GM12878 (cell line): ENCODE measurements around the gene ACVR1B. TPM values are rescaled to one million over a fixed set of nuclear protein-coding genes. Genes with fewer than 3 reads are reported as not detected.
A peak's percentile ranks its signal among the peaks of the same experiment; 100 is the strongest.

Experiments
- ATAC-seq: fragments of 200-7000 bp; cut with Tn5 transposase; 3 replicates; pipeline ENCODE4 v1.9.1; 2020; ENCODE audit warnings: mild to moderate bottlenecking, moderate library complexity
- BruUV-seq: library from RNA; stranded (reverse); fragments of 400-500 nt; replicated peaks from 2 replicates; lab custom pipeline; 2021; lab: Mats Ljungman, UMichigan
- CTCF ChIA-PET: fragments of 300-600 bp; sonication (Branson Sonifier 250); formaldehyde crosslinking; extraction: SDS; loops from one replicate; lab custom pipeline; 2021; ENCODE audit warnings: inconsistent platforms; lab: Yijun Ruan, JAX
- POLR2A ChIA-PET: fragments of 350-600 bp; formaldehyde crosslinking; extraction: SDS; loops from one replicate; lab custom pipeline; 2021; ENCODE audit warnings: inconsistent platforms; lab: Charles Lee
- RAD21 ChIA-PET: fragments of 300-600 bp; sonication (Branson Sonifier 250); formaldehyde crosslinking; loops from one replicate; lab custom pipeline; 2023; ENCODE audit warnings: antibody characterized with exemption; ENCODE audit not compliant: unreplicated experiment; lab: Charles Lee
- SMC1A ChIA-PET: fragments of 300-600 bp; sonication (Branson Sonifier 250); formaldehyde crosslinking; loops from one replicate; lab custom pipeline; 2023; ENCODE audit not compliant: unreplicated experiment, uncharacterized antibody; lab: Charles Lee
- DNase-seq: peaks from one replicate; pipeline ENCODE4 v3.0.0-alpha.2; 2011; ENCODE audit warnings: low read depth, low spot score
- FAIRE-seq: peaks from 3 replicates; lab custom pipeline; 2011; peaks lifted over from hg19 to GRCh38; lab: Jason Lieb, UNC
- H2AFZ ChIP-seq: 2 replicates; pipeline ENCODE4 v1.6.0; 2011; ENCODE audit warnings: low read depth, low read length, control low read depth; ENCODE audit not compliant: control insufficient read depth
- H3K27ac ChIP-seq: 2 replicates; pipeline ENCODE4 v1.5.1; 2011; ENCODE audit warnings: control low read depth; ENCODE audit not compliant: control insufficient read depth, insufficient read depth
- H3K27me3 ChIP-seq, 2 experiments: replicated peaks in 1 of 2; 2 replicates each; pipeline versions ENCODE4 v1.6.0 to v1.6.1; 2011; ENCODE audit warnings: low read length in 1 of 2; ENCODE audit not compliant: control insufficient read depth in 2 of 2, insufficient read depth in 2 of 2
- H3K36me3 ChIP-seq, 2 experiments: 2 replicates each; pipeline ENCODE4 v1.5.1; 2011; ENCODE audit warnings: low read length in 1 of 2; ENCODE audit not compliant: control insufficient read depth in 2 of 2, insufficient read depth in 2 of 2
- H3K4me1 ChIP-seq: 2 replicates; pipeline ENCODE4 v1.6.1; 2011; ENCODE audit warnings: mild to moderate bottlenecking, low read length, moderate library complexity, mixed read lengths; ENCODE audit not compliant: control insufficient read depth, insufficient read depth
- H3K4me2 ChIP-seq: 2 replicates; pipeline ENCODE4 v1.6.0; 2011; ENCODE audit warnings: control low read depth; ENCODE audit not compliant: control insufficient read depth, insufficient read depth
- H3K4me3 ChIP-seq: fragments of 200-600 bp; sonication (generic); 2 replicates; pipeline ENCODE4 v1.5.1; 2016
- H3K79me2 ChIP-seq: 2 replicates; pipeline ENCODE4 v1.6.0; 2011; ENCODE audit warnings: low read length; ENCODE audit not compliant: control insufficient read depth, insufficient read depth
- H3K9ac ChIP-seq: 2 replicates; pipeline ENCODE4 v1.8.0; 2011; ENCODE audit warnings: low read length, control low read depth, mixed read lengths; ENCODE audit not compliant: control insufficient read depth, insufficient read depth
- H3K9me3 ChIP-seq: replicated peaks from 3 replicates; pipeline ENCODE4 v1.5.1; 2011; ENCODE audit warnings: mild to moderate bottlenecking, low read length; ENCODE audit not compliant: control insufficient read depth, insufficient read depth
- H4K20me1 ChIP-seq: 2 replicates; pipeline ENCODE4 v1.6.0; 2011; ENCODE audit not compliant: control insufficient read depth, insufficient read depth
- ASH2L ChIP-seq: fragments of 300-600, 200-600 bp; sonication (generic); IDR thresholded peaks from 2 replicates; pipeline ENCODE4 v1.6.1; 2017; ENCODE audit warnings: low read depth, mild to moderate bottlenecking, borderline replicate concordance
- ATF7 ChIP-seq: fragments of 450-650 bp; IDR thresholded peaks from 2 replicates; pipeline ENCODE4 v1.6.1; 2016; ENCODE audit warnings: low read depth, mild to moderate bottlenecking
- BACH1 ChIP-seq: fragments of 450-650 bp; IDR thresholded peaks from 2 replicates; pipeline ENCODE4 v1.6.1; 2017; ENCODE audit warnings: mild to moderate bottlenecking, borderline replicate concordance
- BMI1 ChIP-seq: fragments of 450-650 bp; IDR thresholded peaks from 2 replicates; pipeline ENCODE4 v1.6.1; 2016; ENCODE audit warnings: mild to moderate bottlenecking, moderate library complexity, borderline replicate concordance
- JUNB ChIP-seq: IDR thresholded peaks from 2 replicates; pipeline ENCODE4 v1.6.1; 2016; ENCODE audit warnings: antibody characterized with exemption, mild to moderate bottlenecking
- JUND ChIP-seq: IDR thresholded peaks from 2 replicates; pipeline ENCODE4 v1.6.1; 2012; ENCODE audit warnings: low read depth, mild to moderate bottlenecking, low read length, improper control_type of control experiment, moderate library complexity
- NFYA ChIP-seq: IDR thresholded peaks from 2 replicates; pipeline ENCODE4 v1.6.1; 2011; ENCODE audit warnings: low read depth, mild to moderate bottlenecking, low read length, improper control_type of control experiment, borderline replicate concordance
- NR2F1 ChIP-seq: fragments of 450-650 bp; conservative IDR thresholded peaks from 2 replicates; pipeline ENCODE4 v1.6.1; 2017; ENCODE audit warnings: mild to moderate bottlenecking
- RAD51 ChIP-seq: fragments of 450-650 bp; IDR thresholded peaks from 2 replicates; pipeline ENCODE4 v1.6.1; 2016; ENCODE audit warnings: moderate library complexity, mild to moderate bottlenecking, inconsistent platforms
- TAF1 ChIP-seq: IDR thresholded peaks from 2 replicates; pipeline ENCODE4 v1.6.1; 2011; ENCODE audit warnings: mild to moderate bottlenecking, low read depth, low read length, borderline replicate concordance
- ZNF622 ChIP-seq: fragments of 450-650 bp; IDR thresholded peaks from 2 replicates; pipeline ENCODE4 v1.6.1; 2017; ENCODE audit warnings: mild to moderate bottlenecking, inconsistent platforms
- WGBS: methylation state at CpG from one replicate; pipeline ENCODE4 v1.1.6; 2016; ENCODE audit warnings: low lambda C conversion rate; ENCODE audit not compliant: insufficient replicate concordance, insufficient coverage; ENCODE audit errors: missing lambda C conversion rate; 5-methylcytosine and 5-hydroxymethylcytosine counted together
- in situ Hi-C: fragments of 300-500 bp; cut with MboI; formaldehyde crosslinking; loops from 9 replicates; pipeline ENCODE4 v1.14.3; 2018; ENCODE audit warnings: mixed read lengths
- intact Hi-C: fragments of 100-400 bp; cut with micrococcal nuclease; formaldehyde crosslinking; loops from one replicate; pipeline ENCODE4 v1.14.2; 2022; ENCODE audit not compliant: unreplicated experiment
- polyA plus RNA-seq, 11 experiments: library from polyadenylated mRNA; depleted of rRNA in 4 of 11; unstranded in 6 of 11; stranded (reverse) in 5 of 11; fragments of >200 nt; fragmentation: Nextera tagmentation in 4 of 11; fragmentation: Illumina TruSeq in 1 of 11; extraction: Ambion mirVana in 4 of 11; extraction: Trizol in 1 of 11; gene quantifications; 1 replicate in 1 of 11; 2 replicates in 10 of 11; pipeline versions ENCODE4 v1.2.1 to v1.2.3, GENCODE V29; 2011 to 2016; ENCODE audit warnings: inconsistent platforms in 2 of 11, missing spikeins in 2 of 11, low read depth in 1 of 11
- total RNA-seq, 4 experiments: library from RNA; depleted of rRNA in 3 of 4; stranded (reverse); fragments of >200 nt in 3 of 4; fragmentation: Illumina TruSeq in 1 of 4; extraction: Trizol in 1 of 4; gene quantifications; 2 replicates each; pipeline versions ENCODE4 v1.2.1 to v1.2.3, GENCODE V29; 2013 to 2021
- TF ChIP-seq, protein P1 (sequence below): fragments of 450-650 bp; IDR thresholded peaks from 2 replicates; pipeline ENCODE4 v1.6.1; 2016; ENCODE audit warnings: mild to moderate bottlenecking, moderate library complexity, borderline replicate concordance
- TF ChIP-seq, protein P2 (sequence below): IDR thresholded peaks from 2 replicates; pipeline ENCODE4 v1.6.1; 2012; ENCODE audit warnings: low read depth, low read length, improper control_type of control experiment
- TF ChIP-seq, protein P3 (sequence below): IDR thresholded peaks from 2 replicates; pipeline ENCODE4 v1.6.1; 2011; ENCODE audit warnings: mild to moderate bottlenecking, low read depth, low read length, moderate library complexity; ENCODE audit not compliant: insufficient replicate concordance
- TF ChIP-seq, protein P4 (sequence below): IDR thresholded peaks from 2 replicates; pipeline ENCODE4 v1.6.1; 2011; ENCODE audit warnings: borderline replicate concordance, low read depth, mild to moderate bottlenecking, moderate library complexity, mixed read lengths, low read length; ENCODE audit not compliant: insufficient read depth; ENCODE audit errors: extremely low read length

ACVR1B gene
- total and polyA plus RNA-seq, 10 of the 15 experiments (the other 5 are each of a cell fraction or from before 2014, with no cell fraction given), result 0.02 to 0.69 (median 0.16) TPM; not detected in 2

DNA sequence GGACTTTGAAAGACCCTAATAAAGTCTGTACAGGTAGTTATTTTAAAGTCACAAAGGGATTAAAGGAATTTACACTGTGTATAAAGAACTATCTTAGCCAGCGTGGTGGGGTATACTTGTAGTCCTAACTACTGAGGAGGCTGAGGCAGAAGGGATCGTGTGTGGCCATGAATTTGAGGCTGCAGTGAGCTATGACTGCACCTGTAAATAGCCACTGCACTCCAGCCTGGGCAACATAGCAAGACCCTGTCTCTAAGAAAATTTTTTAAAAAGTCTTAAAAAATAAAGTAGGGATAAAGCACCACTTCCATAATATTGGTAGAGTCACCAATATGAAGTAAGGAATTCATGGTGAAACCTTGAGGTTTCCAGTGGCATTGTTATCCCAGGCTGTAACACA, 18.1 kb downstream of the ACVR1B start (continued):
- TF ChIP-seq, protein P1, sequence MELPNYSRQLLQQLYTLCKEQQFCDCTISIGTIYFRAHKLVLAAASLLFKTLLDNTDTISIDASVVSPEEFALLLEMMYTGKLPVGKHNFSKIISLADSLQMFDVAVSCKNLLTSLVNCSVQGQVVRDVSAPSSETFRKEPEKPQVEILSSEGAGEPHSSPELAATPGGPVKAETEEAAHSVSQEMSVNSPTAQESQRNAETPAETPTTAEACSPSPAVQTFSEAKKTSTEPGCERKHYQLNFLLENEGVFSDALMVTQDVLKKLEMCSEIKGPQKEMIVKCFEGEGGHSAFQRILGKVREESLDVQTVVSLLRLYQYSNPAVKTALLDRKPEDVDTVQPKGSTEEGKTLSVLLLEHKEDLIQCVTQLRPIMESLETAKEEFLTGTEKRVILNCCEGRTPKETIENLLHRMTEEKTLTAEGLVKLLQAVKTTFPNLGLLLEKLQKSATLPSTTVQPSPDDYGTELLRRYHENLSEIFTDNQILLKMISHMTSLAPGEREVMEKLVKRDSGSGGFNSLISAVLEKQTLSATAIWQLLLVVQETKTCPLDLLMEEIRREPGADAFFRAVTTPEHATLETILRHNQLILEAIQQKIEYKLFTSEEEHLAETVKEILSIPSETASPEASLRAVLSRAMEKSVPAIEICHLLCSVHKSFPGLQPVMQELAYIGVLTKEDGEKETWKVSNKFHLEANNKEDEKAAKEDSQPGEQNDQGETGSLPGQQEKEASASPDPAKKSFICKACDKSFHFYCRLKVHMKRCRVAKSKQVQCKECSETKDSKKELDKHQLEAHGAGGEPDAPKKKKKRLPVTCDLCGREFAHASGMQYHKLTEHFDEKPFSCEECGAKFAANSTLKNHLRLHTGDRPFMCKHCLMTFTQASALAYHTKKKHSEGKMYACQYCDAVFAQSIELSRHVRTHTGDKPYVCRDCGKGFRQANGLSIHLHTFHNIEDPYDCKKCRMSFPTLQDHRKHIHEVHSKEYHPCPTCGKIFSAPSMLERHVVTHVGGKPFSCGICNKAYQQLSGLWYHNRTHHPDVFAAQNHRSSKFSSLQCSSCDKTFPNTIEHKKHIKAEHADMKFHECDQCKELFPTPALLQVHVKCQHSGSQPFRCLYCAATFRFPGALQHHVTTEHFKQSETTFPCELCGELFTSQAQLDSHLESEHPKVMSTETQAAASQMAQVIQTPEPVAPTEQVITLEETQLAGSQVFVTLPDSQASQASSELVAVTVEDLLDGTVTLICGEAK, result no peak
- no peak for TF ChIP-seq NFYA
- TF ChIP-seq ASH2L, result no peak
- TF ChIP-seq BACH1, result no peak

DNA sequence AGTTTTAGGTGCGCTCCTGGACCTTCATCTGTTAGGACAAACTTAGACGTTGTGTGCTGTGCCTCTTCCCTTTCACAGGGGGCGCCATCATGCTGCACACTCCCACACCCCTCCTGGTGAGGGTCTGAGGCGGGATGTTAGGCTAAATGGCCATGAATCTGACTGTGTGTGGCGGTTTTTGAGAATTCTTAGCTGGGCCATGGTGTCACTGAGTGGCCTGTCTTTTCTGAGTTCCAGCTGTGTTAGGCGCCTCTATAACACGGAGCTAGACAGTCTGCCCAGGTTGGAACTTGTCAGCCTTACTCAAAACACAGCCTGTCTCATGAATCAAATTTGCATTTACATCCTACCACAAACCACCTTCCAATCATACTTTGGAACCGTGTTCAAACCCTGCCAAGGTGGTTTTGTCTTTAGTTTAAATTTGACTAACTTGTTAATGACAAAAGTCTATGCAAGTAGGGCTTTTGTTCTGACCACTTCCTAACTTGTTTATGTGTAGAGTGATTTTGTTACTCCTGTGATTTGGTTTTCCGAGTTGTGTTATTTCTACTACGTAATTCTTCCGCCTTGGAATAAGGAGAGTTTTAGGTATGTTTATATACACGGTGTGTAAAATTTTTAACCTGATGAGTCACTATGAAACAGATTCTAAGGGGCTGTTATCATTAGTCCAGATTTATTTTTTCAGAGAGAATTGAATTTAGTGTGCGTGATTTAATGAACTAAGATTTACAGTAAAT, 19.6 kb downstream of the ACVR1B start:
- peak; percentile 80 for FAIRE-seq
- Histone ChIP-seq H3K4me1 (peaks cover 30% of the 10 kb centered on the region), H2AFZ (no peak overlapping the region), H4K20me1 (no peaks in the 10 kb centered on the region; the same call in 1 of the 2 replicates), H3K27ac (no peak overlapping the region), H3K36me3 (no peaks in the 10 kb centered on the region), H3K27me3 (peaks cover 0 to 8% of the 10 kb centered on the region in 2 experiments; a peak in 3 of 4 replicates), H3K79me2 (no peaks in the 10 kb centered on the region), H3K4me2 (peak overlapping the region; percentile 90), H3K9ac (no peak overlapping the region), H3K9me3 (no peaks in the 10 kb centered on the region; the same call in 2 of the 3 replicates), H3K4me3 (no peak overlapping the region)
- BruUV-seq, result no TSS peak
- in situ Hi-C loops, result no loop called here
- ChIA-PET POLR2A (interaction anchor here (0.5 to 1.5 kb wide), 3 partner anchors 9 to 175 kb away, joined by 3 to 4 read pairs (median 4); no protein-coding TSS in a partner anchor), SMC1A (interaction anchor here (0.9 to 2.3 kb wide), 7 partner anchors 10 to 153 kb away, joined by 3 to 10 read pairs (median 3); no protein-coding TSS in a partner anchor), CTCF (interaction anchor here (0.7 to 3.8 kb wide), 17 partner anchors 9 to 147 kb away, joined by 3 to 18 read pairs (median 4); no protein-coding TSS in a partner anchor), RAD21 (interaction anchor here (1.6 to 2.5 kb wide), 2 partner anchors 49 to 55 kb away, joined by 3 to 10 read pairs; no protein-coding TSS in a partner anchor)
- intact Hi-C loops, result no loop called here
- peak; percentile 97 for ATAC-seq
- 1% methylated on average over 13 of the region's 13 CpGs for WGBS
- DNase-seq, result peak; percentile 93
- TF ChIP-seq ATF7, result peak; percentile 73; the same call in 1 of the 2 replicates
- TF ChIP-seq ZNF622, result no peak
- TF ChIP-seq, protein P2, sequence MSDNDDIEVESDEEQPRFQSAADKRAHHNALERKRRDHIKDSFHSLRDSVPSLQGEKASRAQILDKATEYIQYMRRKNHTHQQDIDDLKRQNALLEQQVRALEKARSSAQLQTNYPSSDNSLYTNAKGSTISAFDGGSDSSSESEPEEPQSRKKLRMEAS, result no peak
- TF ChIP-seq RAD51, result no peak
- TF ChIP-seq, protein P3, sequence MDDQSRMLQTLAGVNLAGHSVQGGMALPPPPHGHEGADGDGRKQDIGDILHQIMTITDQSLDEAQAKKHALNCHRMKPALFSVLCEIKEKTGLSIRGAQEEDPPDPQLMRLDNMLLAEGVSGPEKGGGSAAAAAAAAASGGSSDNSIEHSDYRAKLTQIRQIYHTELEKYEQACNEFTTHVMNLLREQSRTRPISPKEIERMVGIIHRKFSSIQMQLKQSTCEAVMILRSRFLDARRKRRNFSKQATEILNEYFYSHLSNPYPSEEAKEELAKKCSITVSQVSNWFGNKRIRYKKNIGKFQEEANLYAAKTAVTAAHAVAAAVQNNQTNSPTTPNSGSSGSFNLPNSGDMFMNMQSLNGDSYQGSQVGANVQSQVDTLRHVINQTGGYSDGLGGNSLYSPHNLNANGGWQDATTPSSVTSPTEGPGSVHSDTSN, result peak; percentile 35
- TF ChIP-seq TAF1, result no peak
- TF ChIP-seq, protein P4, sequence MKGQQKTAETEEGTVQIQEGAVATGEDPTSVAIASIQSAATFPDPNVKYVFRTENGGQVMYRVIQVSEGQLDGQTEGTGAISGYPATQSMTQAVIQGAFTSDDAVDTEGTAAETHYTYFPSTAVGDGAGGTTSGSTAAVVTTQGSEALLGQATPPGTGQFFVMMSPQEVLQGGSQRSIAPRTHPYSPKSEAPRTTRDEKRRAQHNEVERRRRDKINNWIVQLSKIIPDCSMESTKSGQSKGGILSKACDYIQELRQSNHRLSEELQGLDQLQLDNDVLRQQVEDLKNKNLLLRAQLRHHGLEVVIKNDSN, result no peak
- peak; percentile 58 for TF ChIP-seq JUND
- TF ChIP-seq BMI1, result 0 out of 2 replicates have a peak, but pooled peaks have one; percentile 36
- peak; percentile 27; the same call in 1 of the 2 replicates for TF ChIP-seq NR2F1
- peak; percentile 92 for TF ChIP-seq JUNB
